ENCODE data around the gene DBR1.

GRCh38 chr3:138222131-138222941 lies 47.6 kb upstream of the DBR1 start:
- TF ChIP-seq CTCF (IDR thresholded peaks at IDR 0.05; ENCODE audit: borderline replicate concordance, extremely low read depth, low read length, poor library complexity, severe bottlenecking) (no peak), EZH2 (IDR thresholded peaks at IDR 0.05; ENCODE audit: borderline replicate concordance, low read depth, low read length, severe bottlenecking) (no peak)

All from DND-41 (cell line).